ENCODE data around the gene EBLN1. TPM values are rescaled to one million over a fixed set of nuclear protein-coding genes. Genes with fewer than 3 reads are reported as not detected.

Gene EBLN1
- total RNA-seq, 1 experiment from 2014 or later, result not detected

DNA sequence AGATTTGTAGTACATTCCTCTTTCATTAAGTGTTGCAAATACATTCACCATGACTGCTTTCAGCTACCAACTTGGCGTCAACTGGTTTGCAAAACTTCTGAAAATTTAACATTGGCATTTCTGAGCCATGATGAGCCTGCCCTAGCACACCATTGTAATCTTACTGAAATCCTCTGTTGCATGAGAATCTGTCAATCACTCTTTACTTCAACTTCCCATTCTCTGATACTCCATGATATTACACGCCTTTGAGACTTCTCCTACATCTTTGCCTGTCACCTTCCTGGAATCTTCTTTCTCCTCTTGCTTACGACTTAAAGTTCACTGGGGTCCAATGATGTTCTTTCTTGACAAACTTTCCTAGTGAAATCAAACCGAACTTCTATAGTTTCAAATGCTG, 32.2 kb downstream of the EBLN1 start:
- H3K4me1 ChIP-seq, result no peaks in the 10 kb centered on the region
- no peaks in the 10 kb centered on the region for H3K9me3 ChIP-seq (replicated peaks)
- no peak overlapping the region for H3K4me3 ChIP-seq
- H3K36me3 ChIP-seq, result no peaks in the 10 kb centered on the region
- no peaks in the 10 kb centered on the region for H3K27me3 ChIP-seq
- DNase-seq, result no peak
- H3K27ac ChIP-seq, result no peak overlapping the region

- no peaks in the 10 kb centered on the region for H3K9me3 ChIP-seq (replicated peaks)
- H3K4me3 ChIP-seq, result no peak overlapping the region
- H3K27me3 ChIP-seq, result no peaks in the 10 kb centered on the region
- H3K4me1 ChIP-seq, result no peaks in the 10 kb centered on the region
- no peaks in the 10 kb centered on the region for H3K36me3 ChIP-seq
- H3K27ac ChIP-seq, result no peak overlapping the region
- no peak for DNase-seq
Observed at GRCh38 chr10:22183771-22184461, 33.9 kb downstream of the EBLN1 start.

GRCh38 chr10:22180724-22181123, 37.1 kb downstream of the EBLN1 start:
- Histone ChIP-seq H3K27me3 (no peaks in the 10 kb centered on the region), H3K4me3 (no peak overlapping the region)

GRCh38 chr10:22174442-22174841, 43.4 kb downstream of the EBLN1 start:
- no peak overlapping the region for H3K27ac ChIP-seq
- no peaks in the 10 kb centered on the region for H3K36me3 ChIP-seq
- 0 out of 2 replicates have a peak, but pooled peaks cover 2% of the 10 kb centered on the region for H3K9me3 ChIP-seq (replicated peaks)
- H3K27me3 ChIP-seq, result no peaks in the 10 kb centered on the region
- no peak overlapping the region for H3K4me3 ChIP-seq
- H3K4me1 ChIP-seq, result no peaks in the 10 kb centered on the region
- DNase-seq, result no peak

More at GRCh38 chr10:22180724-22181123, 37.1 kb downstream of the EBLN1 start:
- no peaks in the 10 kb centered on the region for H3K9me3 ChIP-seq (replicated peaks)
- no peak for DNase-seq
- H3K36me3 ChIP-seq, result no peaks in the 10 kb centered on the region
- H3K4me1 ChIP-seq, result no peaks in the 10 kb centered on the region
- H3K27ac ChIP-seq, result no peak overlapping the region

- Histone ChIP-seq H3K27me3 (no peaks in the 10 kb centered on the region), H3K9me3 (replicated peaks) (0 out of 2 replicates have a peak, but pooled peaks cover 2% of the 10 kb centered on the region), H3K36me3 (no peaks in the 10 kb centered on the region), H3K4me3 (no peak overlapping the region), H3K4me1 (no peaks in the 10 kb centered on the region), H3K27ac (no peak overlapping the region)
- no peak for DNase-seq
Observed at GRCh38 chr10:22171131-22171530, 46.7 kb downstream of the EBLN1 start.

DNA sequence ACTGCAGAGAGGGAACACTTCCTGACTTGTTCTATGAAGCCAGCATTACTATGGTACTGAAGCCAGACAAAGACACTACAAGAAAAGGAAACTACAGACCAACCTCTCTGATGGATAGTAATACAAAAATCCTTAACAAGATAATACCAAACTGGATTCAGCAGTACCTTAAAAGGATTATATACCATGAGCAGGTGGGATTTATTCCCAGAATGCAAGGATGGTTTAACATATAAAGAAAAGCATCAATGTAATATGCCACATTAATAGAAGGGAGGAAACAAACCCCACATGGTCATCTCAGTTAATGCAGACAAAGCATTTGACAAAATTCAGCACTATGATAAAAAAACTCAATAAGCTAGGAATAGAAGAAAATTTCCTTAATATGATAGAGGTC, 47.2 kb downstream of the EBLN1 start:
- H3K9me3 ChIP-seq (replicated peaks), result 0 out of 2 replicates have a peak, but pooled peaks cover 2% of the 10 kb centered on the region
- no peak overlapping the region for H3K4me3 ChIP-seq
- H3K36me3 ChIP-seq, result no peaks in the 10 kb centered on the region
- H3K27me3 ChIP-seq, result no peaks in the 10 kb centered on the region
- no peak overlapping the region for H3K27ac ChIP-seq
- H3K4me1 ChIP-seq, result no peaks in the 10 kb centered on the region
- no peak for DNase-seq

GRCh38 chr10:22159979-22160378, 57.8 kb downstream of the EBLN1 start:
- H3K4me3 ChIP-seq, result no peak overlapping the region

DNA sequence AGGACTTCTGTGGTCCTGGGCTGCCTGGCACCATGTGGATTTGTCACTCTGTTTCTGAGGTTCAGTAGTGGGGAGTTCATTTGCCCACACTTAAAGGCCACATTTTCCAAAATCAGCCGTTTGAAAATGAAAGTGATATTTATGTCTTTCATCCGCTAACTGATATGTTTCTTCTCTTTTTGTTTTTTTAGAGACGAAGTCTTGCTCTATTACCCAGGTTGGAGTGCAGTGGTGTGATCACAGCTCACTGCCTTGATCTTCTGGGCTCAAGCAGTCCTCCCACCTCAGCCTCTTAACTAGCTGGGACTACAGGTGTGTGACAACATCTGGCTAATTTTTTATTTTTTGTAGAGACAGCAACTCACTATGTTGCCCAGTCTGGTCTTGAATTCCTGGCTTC, 58.6 kb downstream of the EBLN1 start:
- H3K27ac ChIP-seq, result no peak overlapping the region
- H3K4me1 ChIP-seq, result no peaks in the 10 kb centered on the region
- no peak for DNase-seq
- H3K27me3 ChIP-seq, result no peaks in the 10 kb centered on the region
- H3K9me3 ChIP-seq (replicated peaks), result no peaks in the 10 kb centered on the region
- no peaks in the 10 kb centered on the region for H3K36me3 ChIP-seq
- no peak overlapping the region for H3K4me3 ChIP-seq

More at GRCh38 chr10:22159979-22160378, 57.8 kb downstream of the EBLN1 start:
- H3K36me3 ChIP-seq, result no peaks in the 10 kb centered on the region
- H3K9me3 ChIP-seq (replicated peaks), result no peaks in the 10 kb centered on the region
- DNase-seq, result no peak
- no peaks in the 10 kb centered on the region for H3K4me1 ChIP-seq
- H3K27me3 ChIP-seq, result no peaks in the 10 kb centered on the region
- H3K27ac ChIP-seq, result no peak overlapping the region

Other genes starting within 250 kb of the EBLN1 start
- 11.4 and 12.0 TPM in 2 replicates for gene DNAJC1, start 214.3 kb downstream of the EBLN1 start, total RNA-seq (2014; rRNA removed; shearing (Covaris generic))
- 47.7 and 49.7 TPM in 2 replicates for gene COMMD3, start 98.4 kb upstream of the EBLN1 start, total RNA-seq (2014; rRNA removed; shearing (Covaris generic))
- gene BMI1, start 103.1 kb upstream of the EBLN1 start, total RNA-seq (2014; rRNA removed; shearing (Covaris generic)), result 81.9 and 103 TPM in 2 replicates
- gene SPAG6, start 127.5 kb upstream of the EBLN1 start, total RNA-seq (2014; rRNA removed; shearing (Covaris generic)), result 0.25 and 1.3 TPM in 2 replicates

All from SJCRH30 (cell line).